ENCODE measurements around the gene IER5.
"Not testable (repeated sequence)": the region's sequence is repeated elsewhere in the genome, so short reads cannot be mapped to it uniquely, and the experiment has no call there.

The IER5 gene

DNA sequence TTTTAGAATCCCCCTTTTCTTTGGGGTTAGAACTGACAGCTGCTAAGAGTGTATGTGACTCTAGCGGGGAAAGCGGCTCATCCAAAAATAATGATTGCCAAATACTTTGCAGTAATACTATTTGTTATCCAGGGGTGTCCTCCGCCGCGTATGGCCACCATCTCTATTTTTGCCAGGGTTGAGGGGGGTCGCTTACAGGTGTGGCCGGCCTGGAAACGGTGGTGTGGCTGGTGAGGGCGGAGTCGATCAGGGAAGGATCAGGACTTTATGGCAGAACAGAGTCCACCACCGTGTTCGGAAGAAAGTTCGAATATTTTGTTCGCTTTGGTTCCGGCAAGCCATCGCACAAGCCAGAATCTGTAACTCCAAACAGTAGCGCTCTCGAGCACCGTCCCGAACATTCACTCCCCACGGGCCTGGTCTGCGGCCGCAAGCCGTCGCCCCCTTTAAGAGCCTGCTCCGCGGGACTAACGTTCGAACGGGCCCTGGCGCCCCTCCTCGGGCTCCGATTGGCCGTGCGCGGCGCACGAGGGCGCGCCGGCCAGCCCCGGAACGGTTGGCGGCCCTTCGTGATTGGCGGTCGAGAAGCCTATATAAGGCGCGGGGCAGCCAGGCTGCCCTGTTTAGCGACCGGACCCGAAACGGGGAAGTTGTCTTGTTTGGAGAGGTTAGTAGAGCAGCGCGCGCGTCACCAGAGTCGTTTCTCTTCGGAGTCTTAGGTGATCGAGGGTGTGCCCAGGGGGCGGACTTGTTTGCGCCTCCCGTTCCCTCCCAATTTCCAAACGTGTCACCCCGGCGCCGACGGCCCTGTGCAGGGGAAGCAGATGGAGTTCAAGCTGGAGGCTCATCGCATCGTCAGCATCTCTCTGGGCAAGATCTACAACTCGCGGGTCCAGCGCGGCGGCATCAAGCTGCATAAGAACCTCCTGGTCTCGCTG lies at the start of gene IER5:
Gene IER5 (plus strand): TSS at position 622 of the 938 bp plus-strand sequence. CDS start 203 bp downstream, at position 825.
- peak; percentile 88 to 96 for DNase-seq

DNA sequence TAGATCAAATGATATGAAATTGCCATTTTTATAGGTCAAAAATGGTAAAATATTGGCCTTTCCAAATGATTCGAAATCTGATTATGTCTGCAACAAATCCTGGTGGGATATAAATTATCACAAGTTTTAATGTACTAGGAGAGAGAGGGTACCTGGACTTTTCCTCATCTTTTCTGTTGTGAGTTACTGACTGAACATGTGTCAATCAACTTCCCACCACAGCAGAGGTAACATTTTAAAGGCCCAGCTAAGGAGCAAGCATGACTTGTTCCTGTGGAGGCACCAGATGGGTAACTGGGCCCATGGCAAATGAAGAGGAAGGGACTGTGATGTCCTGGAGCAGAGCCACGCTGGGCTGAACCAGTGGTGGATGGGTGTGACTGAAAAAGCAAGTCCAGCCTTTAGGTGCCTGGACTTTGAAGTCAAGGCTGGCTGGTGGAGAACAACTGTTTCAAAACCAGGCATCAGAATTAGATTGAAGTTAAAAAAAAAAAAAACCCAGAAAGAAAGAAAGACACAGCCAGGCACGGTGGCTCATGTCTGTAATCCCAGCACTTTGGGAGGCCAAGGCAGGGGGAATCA lies 48.1 kb upstream of the IER5 start:
- DNase-seq, result no peak

DNA sequence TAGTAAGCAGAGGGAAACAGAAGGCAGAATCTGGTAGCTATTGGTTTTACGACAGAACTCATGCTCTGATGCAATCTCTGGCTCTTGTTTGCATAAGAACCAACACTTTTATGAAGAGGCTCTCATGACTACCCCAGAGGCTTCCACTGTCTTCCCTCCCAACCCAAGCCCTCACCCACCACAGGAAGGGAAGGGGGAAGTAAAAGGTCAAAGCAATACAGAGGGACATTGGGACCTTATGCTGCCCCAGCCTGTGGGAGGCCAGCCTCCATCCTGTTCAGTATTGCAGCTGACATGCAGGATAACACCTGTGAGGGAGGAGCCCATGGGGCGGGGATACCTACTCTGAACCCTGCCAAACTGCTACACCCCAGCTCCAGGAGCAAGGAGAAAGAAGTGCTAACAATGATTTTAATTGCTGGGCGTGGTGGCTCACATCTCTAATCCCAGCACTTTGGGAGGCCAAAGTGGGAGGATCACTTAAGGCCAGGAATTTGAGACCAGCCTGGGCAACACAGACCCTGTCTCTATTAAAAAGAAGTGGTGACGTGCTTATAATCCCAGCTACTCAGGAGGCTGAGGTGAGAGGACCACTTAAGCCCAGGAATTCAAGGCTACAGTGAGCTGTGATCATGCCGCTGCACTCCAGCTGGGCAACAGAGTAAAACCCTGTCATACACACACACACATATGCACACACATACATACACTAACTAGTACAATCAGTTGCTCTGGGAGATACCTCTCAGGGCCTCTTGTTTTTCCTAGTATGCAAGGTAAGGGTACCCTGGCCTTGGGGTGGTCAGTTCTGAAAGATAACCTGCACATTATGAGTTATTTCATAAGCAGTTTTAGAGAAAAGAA lies 45.2 kb upstream of the IER5 start:
- DNase-seq, result no peak

DNA sequence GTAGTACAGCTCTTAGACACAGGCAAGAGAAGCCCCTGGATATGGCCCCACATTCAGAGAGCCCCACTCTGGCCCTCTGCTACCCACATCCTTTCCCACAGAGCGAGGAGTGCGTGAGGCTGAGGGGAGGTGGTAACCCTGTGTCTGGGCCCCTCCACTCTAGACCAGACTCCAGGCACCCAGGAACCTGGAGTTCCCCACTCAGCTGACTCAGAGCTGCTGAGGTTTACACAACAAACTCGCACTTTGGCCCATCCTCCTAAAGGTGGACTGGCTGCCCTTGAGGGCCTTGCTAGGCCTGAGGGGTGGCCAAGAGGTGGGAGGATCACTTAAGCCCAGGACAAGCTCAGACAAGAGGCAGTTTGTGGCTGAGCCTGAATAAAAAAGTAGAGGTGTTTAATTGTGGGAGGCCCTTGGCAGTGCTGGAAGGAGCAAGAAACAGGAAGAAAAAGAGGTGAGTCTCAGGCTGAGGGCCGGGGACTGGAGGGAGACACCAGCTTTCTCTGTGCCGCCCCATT lies 44.0 kb upstream of the IER5 start:
- no peak for DNase-seq

DNA sequence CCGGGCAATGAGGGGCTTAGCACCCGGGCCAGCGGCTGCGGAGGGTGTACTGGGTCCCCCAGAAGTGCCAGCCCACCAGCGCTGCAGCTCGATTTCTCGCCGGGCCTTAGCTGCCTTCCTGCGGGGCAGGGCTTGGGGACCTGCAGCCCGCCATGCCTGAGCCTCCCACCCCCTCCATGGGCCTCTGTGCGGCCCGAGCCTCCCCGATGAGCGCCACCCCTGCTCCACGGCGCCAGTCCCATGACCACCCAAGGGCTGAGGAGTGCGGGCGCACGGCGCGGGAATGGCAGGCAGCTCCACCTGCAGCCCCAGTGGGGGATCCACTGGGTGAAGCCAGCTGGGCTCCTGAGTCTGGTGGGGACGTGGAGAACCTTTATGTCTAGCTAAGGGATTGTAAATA lies 42.6 kb upstream of the IER5 start:
- not testable (repeated sequence) for DNase-seq

DNA sequence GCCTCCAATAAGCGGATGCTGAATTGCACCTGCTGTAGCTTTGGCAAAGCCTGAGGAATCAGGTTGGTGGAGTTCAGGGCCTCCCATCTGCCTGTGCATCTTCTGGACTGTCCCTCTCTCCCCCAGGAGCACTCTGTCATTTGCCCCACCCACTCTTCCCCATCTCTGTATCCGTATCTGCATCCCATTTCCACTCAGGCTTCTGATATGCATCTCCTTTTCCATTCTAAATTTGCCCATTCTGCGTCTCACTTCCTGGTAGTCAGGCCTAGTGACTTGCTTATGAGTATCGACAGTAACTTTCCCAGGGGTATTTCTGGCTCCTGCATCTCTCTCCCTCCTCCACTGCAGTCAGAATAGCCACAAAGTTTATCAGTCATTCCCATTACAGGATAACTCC lies 39.1 kb upstream of the IER5 start:
- no peak for DNase-seq

DNA sequence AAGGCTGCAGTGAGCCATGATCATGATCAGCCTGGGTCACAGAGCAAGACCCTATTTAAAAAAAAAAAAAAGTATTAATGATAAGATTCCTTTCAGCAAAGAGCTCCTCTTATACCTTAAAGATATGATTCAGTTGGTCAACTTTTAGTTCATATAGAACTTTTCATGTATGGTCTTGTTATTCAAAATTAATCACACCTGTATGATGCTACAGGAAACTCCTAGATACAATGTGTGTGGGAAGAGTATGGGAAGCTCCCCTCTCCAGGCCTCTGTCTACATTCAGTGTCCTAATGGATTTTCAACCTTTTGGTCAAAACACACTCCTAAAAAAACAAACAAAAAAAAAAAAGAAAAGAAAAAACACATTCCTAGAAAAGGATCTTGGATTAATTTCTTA lies 37.6 kb upstream of the IER5 start:
- no peak for DNase-seq

DNA sequence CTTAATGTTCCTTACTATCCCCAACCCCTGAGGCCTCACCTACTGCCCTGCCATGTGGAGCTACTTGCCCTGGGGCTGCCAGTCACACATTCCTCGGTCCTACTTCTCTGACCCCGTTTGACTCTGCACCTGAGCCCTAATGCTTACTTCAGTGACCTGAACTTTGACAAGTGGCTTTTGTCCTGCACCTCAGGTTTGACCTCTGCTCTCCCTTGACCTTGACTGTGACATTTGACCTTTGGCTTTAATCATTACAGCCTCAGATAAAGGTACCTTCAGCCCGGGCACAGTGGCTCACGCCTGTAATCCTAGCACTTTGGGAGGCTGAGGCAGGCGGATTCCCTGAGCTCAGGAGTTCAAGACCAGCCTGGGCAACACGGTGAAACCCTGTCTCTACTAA lies 31.9 kb upstream of the IER5 start:
- no peak for DNase-seq

DNA sequence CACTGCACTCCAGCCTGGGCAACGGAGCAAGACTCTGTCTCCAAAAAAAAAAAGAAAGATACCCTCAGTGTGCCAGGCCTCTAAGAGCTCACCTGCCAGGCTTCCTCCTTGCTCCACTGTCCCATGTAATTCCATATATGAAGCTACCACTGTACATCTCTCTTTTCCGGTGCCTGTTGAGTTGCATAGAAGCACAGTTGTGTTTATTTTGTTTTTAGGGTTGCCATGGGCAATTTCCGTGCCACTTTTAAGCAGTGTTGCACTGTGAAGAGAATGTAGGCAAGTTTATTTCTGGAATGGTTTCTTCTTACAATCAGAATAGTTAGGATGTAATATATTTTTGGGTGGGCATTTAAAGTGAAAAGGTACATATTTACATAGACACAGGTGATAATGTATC lies 31.4 kb upstream of the IER5 start:
- DNase-seq, result no peak

DNA sequence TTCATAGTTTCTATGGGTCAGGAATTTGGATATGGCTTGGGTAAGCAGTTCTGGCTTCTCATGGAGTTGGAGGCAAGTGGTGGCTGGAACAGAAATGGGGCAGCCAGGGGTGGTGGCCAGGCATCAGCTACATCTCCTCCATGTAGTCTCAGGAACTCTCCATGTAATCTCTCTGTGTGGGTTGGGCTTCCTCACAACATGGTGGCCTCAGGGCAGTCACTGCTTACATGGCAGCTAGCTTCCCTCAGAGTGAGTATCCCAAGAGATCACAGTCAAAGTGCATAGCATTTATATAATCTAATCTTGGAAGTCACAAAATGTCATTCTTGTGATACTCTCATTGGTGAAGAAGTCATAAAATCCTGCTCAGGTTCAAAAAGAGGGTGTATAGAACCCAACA lies 29.1 kb upstream of the IER5 start:
- DNase-seq, result no peak

DNA sequence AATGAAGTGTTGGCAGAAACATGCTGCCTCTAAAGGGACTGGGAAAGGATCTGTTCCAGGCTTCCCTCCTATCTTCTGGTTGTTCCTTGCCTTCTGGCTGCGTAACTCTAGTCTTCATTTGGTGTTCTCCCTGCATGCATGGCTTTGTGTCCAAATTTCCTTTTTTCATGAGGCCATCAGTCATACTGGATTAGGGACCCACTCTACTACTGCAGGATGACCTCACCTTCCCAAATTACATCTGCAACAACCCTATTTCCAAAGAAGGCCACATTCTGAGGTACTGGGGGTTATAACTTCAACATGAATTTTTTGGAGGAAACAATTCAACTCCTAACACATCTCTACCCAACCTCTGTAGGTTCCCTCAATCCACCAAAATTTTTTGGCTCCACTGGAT lies 28.4 kb upstream of the IER5 start:
- DNase-seq, result no peak

DNA sequence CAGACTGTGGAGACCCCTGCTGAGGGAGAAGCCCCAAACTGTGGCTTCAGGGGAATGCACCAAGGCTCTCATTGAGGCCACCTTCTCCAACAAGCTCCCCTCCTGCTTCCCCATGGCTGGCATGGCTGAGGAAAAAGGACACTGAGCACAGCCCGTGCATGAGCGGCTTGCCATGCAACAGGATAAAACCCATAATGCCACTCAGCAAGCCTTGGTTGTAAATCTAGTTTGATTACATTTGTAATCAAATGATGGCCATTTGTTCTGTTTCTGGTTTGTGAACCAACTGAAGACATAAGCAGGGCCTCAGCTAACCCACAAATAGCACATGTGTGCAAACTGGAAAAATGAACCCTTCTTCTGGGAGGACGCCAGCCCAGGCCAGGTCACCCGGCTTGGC lies 27.6 kb upstream of the IER5 start:
- not testable (repeated sequence) for DNase-seq

DNA sequence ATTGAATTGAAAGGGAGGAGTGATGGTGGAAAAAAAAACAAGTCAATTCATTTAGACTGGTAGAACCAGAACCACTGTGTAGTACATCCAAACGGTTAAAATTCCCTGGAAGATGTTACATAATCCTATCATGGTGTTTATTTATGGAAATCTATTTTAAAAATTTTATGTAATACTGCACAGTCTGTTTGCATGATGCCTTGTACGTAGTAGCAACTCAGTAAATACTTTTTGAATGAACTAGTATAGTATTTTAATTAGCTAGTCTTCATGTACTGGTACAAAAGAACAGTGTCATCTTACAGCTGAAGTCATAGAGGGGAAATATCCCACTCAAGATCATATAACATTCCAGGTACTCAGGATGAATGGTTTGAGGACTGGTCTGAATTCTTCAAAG lies 27.0 kb upstream of the IER5 start:
- no peak for DNase-seq

DNA sequence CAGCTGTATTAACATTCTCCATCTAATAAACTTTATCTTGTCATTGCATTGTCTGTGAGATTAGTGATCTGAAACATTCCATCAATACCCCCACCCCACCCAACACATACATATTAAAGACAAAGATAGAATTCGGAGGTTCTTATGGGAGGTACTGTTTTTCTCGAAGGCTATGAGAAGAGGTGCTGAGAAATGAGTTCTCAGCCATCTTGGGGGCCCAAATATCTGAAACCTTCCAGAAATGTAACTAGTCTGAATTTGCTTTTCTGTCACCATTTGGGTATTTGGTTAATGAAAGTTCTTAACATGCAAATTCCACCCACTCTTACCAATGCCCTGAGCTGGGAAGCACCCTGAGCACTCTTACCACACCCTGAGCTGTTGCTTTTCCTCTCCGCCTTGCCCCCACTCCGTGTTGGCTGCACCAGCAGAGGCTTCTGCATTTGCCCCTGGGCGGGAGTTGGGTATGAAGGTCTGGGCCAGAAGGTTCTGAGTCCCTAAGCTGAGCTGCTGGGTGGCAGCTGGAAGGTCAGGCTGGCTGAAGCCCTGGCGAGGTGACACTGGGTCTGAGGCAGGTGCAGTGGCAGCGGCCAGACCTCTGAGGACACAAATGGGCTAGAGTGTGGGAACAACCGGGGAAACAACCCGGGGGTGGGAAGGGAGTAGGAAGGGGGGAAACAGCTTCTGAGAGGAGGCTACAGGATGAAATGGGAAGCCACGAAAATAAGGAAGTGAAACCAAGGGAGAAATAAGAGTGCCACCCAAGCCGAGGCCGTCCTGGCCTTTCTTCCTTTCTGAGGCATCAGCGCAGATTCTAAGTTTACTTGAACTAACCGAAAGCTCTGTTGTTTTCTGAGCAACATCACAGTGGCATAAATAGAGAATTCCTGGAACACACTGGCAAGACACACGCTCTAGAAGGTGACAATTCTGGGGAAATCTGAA lies 26.3 kb upstream of the IER5 start:
- no peak for DNase-seq

DNA sequence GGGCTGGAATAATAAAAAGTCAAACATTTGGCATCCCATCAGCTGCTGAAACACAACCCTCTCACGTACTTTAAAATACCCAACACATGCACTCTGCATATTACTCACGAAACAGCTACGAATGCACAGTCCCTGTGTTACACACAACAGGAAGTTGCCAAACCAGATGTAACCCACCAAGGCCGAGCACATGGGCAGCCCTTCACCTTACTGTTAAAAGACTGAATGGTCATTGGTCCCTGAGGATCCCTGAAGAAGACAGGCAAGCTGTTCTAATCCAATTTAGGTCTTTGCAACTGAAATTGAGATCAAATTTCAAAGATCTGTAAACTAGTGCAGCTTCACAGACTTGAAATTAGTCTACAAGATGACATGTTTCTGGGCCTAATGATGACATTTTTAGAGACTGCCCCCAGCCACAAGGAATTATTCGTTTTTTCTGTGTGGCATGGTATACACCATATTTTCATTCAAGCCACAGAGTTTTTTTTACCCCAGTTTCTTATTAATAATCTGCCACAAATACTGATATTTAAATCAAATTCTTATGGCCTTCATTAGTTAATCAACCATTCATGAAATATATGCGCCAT lies 25.6 kb upstream of the IER5 start:
- DNase-seq, result no peak

DNA sequence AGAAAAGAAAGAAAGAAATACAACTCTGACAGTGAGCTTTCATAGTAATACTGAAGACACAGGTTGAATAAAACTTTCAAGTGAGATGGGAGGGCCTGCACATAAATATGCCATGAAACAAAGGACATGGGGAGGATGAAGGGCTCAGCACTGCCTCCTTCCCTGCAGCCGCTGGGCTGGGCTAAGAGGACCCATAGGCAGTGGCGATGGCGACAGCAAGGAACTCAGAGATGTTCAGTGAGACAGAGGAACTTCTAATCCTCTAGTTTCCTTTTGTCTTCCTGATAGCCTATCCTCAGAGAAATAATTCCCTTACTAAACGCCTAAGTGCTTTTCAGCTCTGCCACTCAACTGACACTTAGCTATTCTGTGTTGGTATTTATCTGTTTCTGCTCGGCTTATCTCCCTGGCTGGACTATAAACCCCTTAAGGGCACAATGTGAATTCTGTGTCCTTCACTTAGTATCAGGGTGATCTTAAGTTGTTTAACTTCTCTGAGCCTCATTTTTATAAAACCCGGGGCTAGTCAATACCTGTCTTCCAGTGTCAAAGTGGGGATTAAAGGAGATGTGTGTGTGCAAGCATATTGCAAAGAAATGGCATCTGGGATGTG lies 24.4 kb upstream of the IER5 start:
- DNase-seq, result no peak

DNA sequence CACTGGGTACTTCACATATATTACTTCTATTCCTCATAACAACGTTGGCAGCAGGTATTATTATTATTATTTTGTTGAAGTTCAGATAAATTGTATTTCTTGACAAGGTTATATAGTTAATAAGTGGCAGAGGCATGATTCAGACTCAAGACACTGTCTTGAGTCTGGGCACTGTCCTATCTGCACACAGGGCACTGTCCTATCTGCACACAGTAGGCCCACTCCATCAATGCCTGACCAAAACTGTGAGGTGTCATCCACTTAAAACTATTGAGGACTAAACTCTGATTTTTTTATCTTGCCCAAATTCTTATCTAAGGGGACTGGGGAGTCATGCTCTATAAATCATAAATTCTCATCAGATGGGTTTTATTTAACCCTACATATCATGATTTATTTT lies 23.8 kb upstream of the IER5 start:
- no peak for DNase-seq

DNA sequence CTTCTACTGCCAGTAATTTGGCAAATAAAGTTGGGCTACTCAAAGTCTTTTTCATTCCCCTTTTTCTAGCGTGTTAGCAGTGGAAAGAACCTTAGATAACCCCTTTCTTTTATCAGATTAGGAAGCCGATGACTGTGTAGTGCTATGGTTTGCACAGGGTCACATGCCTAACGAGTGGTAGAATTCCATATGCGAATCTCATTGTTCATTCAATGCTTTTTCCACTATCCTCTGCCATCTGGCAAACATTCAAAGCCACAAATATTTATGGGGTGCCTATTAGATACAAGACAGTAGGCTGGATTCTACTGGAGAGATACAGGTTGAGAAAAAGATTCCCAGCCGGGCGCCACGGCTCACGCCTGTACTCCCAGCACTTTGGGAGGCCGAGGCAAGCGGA lies 14.9 kb upstream of the IER5 start:
- DNase-seq, result no peak

DNA sequence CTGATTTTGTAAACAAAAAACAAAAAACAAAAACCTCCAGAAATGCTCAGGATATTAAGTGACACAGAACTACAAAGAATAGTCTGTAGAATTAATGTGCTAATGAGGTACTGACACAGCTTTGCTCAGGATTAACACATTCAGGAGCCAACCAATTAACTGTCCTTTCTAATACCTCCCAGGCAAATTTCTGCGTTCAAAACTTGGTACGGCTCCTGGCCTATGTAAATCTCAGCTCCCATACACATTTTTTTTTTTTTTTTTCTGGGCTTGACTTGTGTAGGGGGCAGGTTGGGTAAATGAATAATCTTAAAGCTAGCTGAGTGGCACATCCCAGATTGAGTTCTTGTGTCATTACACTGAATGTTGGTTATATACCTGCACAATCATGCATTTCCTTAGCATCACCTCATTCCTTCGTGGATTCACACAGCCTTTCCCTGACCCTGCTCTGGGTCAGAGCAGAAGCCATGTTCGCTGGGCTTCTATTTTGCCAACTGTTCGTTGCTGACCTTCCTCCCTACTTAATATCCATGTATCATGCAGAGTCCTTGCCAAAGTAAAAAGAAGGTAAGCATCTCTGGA lies 12.6 kb upstream of the IER5 start:
- DNase-seq, result no peak

DNA sequence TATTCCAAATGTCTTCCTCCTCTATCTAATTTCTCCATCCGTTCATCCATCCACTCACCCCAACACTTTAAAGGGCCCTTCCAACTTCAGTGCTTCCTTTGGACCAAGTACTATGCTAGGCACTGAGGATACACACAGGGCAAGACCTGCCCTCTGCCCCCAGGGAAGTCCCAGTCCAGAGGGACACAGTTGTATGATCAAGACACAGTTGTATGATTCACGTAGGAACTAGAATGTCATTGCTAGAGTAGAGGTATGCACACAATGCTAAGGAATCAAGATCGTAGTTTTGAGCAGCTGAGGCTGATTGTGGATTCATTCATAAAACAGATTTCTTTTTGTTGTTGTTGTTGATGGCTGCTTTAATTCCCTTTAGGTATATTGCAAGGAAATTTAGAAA lies 11.6 kb upstream of the IER5 start:
- no peak for DNase-seq

Measured in NCI-H1930 (cell line).